ENCODE measurements around the gene SPARCL1. TPM values are rescaled to one million over a fixed set of nuclear protein-coding genes. Genes with fewer than 3 reads are reported as not detected.
"Not testable (repeated sequence)": the region's sequence is repeated elsewhere in the genome, so short reads cannot be mapped to it uniquely, and the experiment has no call there.

The SPARCL1 gene
- total RNA-seq, 1 experiment from 2014 or later, result not detected

GRCh38 chr4:87502580-87503238, 26.5 kb downstream of the SPARCL1 start:
- DNase-seq (ENCODE audit: low read depth), result peak; percentile 63

- no peak for DNase-seq (ENCODE audit: low read depth)
These were observed 29.1 kb downstream of the SPARCL1 start for GRCh38 chr4:87500092-87500462.

- no peak for DNase-seq (ENCODE audit: low read depth)
These were observed 29.6 kb downstream of the SPARCL1 start for GRCh38 chr4:87499403-87500091.

GRCh38 chr4:87498446-87498900, 30.7 kb downstream of the SPARCL1 start:
- peak; percentile 56 for DNase-seq (ENCODE audit: low read depth)

GRCh38 chr4:87497578-87497977, 31.6 kb downstream of the SPARCL1 start:
- no peak for DNase-seq (ENCODE audit: low read depth)

GRCh38 chr4:87497159-87497558, 32.0 kb downstream of the SPARCL1 start:
- DNase-seq (ENCODE audit: low read depth), result peak; percentile 21

GRCh38 chr4:87493115-87493514, 36.1 kb downstream of the SPARCL1 start:
- DNase-seq (ENCODE audit: low read depth), result no peak

- not testable (repeated sequence) for DNase-seq (ENCODE audit: low read depth)
These were observed 37.3 kb downstream of the SPARCL1 start for GRCh38 chr4:87491851-87492250.

- no peak for DNase-seq (ENCODE audit: low read depth)
These were observed 37.7 kb downstream of the SPARCL1 start for GRCh38 chr4:87491436-87491835.

GRCh38 chr4:87490664-87491369, 38.4 kb downstream of the SPARCL1 start:
- no peak for DNase-seq (ENCODE audit: low read depth)

GRCh38 chr4:87489678-87490077, 39.5 kb downstream of the SPARCL1 start:
- no peak for DNase-seq (ENCODE audit: low read depth)

GRCh38 chr4:87488666-87489065, 40.5 kb downstream of the SPARCL1 start:
- not testable (repeated sequence) for DNase-seq (ENCODE audit: low read depth)

GRCh38 chr4:87483247-87483646, 45.9 kb downstream of the SPARCL1 start:
- not testable (repeated sequence) for DNase-seq (ENCODE audit: low read depth)

- no peak for DNase-seq (ENCODE audit: low read depth)
These were observed 47.8 kb downstream of the SPARCL1 start for GRCh38 chr4:87481377-87481776.

GRCh38 chr4:87478732-87479250, 50.4 kb downstream of the SPARCL1 start:
- no peak for DNase-seq (ENCODE audit: low read depth)

GRCh38 chr4:87476934-87477333, 52.2 kb downstream of the SPARCL1 start:
- DNase-seq (ENCODE audit: low read depth), result no peak

GRCh38 chr4:87469390-87469789, 59.8 kb downstream of the SPARCL1 start:
- no peak for DNase-seq (ENCODE audit: low read depth)

- DNase-seq (ENCODE audit: low read depth), result peak; percentile 53
These were observed 63.3 kb downstream of the SPARCL1 start for GRCh38 chr4:87465739-87466366.

- no peak for DNase-seq (ENCODE audit: low read depth)
These were observed 67.1 kb downstream of the SPARCL1 start for GRCh38 chr4:87462102-87462501.

- no peak for DNase-seq (ENCODE audit: low read depth)
These were observed 67.9 kb downstream of the SPARCL1 start for GRCh38 chr4:87461281-87461700.

- no peak for DNase-seq (ENCODE audit: low read depth)
These were observed 70.3 kb downstream of the SPARCL1 start for GRCh38 chr4:87458913-87459312.

GRCh38 chr4:87451537-87451936, 77.6 kb downstream of the SPARCL1 start:
- no peak for DNase-seq (ENCODE audit: low read depth)
